Activated CD8-positive, alpha-beta T cell treated with anti-CD3 and anti-CD28 coated beads for 36 hours (primary cell): ENCODE measurements around the gene AIFM3. TPM values are rescaled to one million over a fixed set of nuclear protein-coding genes. Genes with fewer than 3 reads are reported as not detected.
A peak's percentile ranks its signal among the peaks of the same experiment; 100 is the strongest.

Experiments used
- ATAC-seq: fragments of 200-7000 bp; cut with Tn5 transposase; one replicate; pipeline ENCODE4 v1.10.0; 2021; ENCODE audit warnings: mild to moderate bottlenecking, moderate library complexity
- CTCF ChIA-PET: fragments of 350-600 bp; sonication (Branson Sonifier 250); formaldehyde crosslinking; loops from one replicate; lab custom pipeline; 2021; ENCODE audit warnings: antibody characterized with exemption; lab: Charles Lee
- POLR2A ChIA-PET: fragments of 350-600 bp; sonication (Branson Sonifier 250); formaldehyde crosslinking; loops from one replicate; lab custom pipeline; 2021; ENCODE audit warnings: antibody characterized with exemption; lab: Charles Lee
- DNase-seq: peaks from one replicate; pipeline ENCODE4 v3.0.0-alpha.2; 2020
- H3K27ac Mint-ChIP-seq: one replicate; pipeline ENCODE4 v1.8.0; 2021; ENCODE audit warnings: mild to moderate bottlenecking, mixed read lengths
- H3K27me3 Mint-ChIP-seq: one replicate; pipeline ENCODE4 v1.8.0; 2021; ENCODE audit warnings: mixed read lengths
- H3K36me3 Mint-ChIP-seq: one replicate; pipeline ENCODE4 v1.8.0; 2021; ENCODE audit warnings: low read depth, mixed read lengths
- H3K4me1 Mint-ChIP-seq: one replicate; pipeline ENCODE4 v1.8.0; 2021; ENCODE audit warnings: low read depth, mixed read lengths
- H3K4me3 Mint-ChIP-seq: one replicate; pipeline ENCODE4 v1.8.0; 2021; ENCODE audit warnings: mild to moderate bottlenecking, moderate library complexity, mixed read lengths
- H3K9me3 Mint-ChIP-seq: one replicate; pipeline ENCODE4 v1.8.0; 2021; ENCODE audit warnings: mixed read lengths
- intact Hi-C: fragments of 100-400 bp; cut with micrococcal nuclease; formaldehyde crosslinking; loops from one replicate; pipeline ENCODE4 v1.10.0; 2022
- total RNA-seq, 2 experiments: library from RNA; stranded (reverse); gene quantifications; one replicate each; pipeline ENCODE4 v1.2.3, GENCODE V29; 2021
- TF ChIP-seq, protein P1 (sequence below): fragments of 200-600 bp; IDR thresholded peaks from one replicate; pipeline ENCODE4 v1.8.0; 2022; ENCODE audit warnings: antibody characterized with exemption, mild to moderate bottlenecking

Gene AIFM3
- total RNA-seq, 2 experiments from 2014 or later, result 0.25 to 0.40 TPM

DNA sequence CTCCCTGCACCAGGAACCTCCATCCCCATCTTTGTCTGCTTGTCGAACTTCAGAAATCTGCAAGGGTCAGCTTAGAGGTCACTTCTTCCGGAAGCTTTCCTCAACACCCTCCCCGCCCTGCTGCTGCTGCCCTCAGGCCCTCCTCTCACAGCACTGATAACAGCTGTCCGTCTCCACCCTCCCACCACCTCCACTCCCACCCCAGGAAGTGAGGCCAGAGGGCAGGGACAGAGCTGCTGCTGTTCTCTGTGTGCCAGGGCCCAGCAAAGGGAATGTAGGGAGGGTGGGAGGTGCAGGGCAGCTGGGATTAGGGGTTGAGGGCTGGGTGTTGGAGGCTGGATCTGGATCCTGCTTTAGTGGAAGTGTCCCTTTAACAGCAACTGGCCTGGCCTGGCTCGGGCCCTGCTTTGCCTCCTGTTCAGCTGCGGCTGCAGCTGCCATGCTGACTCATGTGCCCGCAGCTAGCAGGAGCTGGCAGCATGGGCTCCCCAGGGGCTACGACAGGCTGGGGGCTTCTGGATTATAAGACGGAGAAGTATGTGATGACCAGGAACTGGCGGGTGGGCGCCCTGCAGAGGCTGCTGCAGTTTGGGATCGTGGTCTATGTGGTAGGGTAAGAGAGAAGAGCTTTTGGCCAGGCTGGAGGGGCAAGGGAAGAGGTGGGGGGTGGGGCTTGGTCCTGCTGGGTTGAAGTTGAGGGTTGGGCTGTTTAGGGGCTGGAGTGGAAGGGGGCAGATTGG, 47.8 kb downstream of the AIFM3 start, which contains the start of gene P2RX6:
Gene P2RX6 (plus strand): TSS at position 440 of the 740 bp plus-strand sequence. CDS start 10 bp downstream, at position 450.
- H3K4me1 Mint-ChIP-seq, result peaks cover 19% of the 10 kb centered on the region
- peak within 1 kb of the TSS; percentile 75 for H3K27ac Mint-ChIP-seq
- intact Hi-C loops, result no loop called here
- TF ChIP-seq, protein P1, sequence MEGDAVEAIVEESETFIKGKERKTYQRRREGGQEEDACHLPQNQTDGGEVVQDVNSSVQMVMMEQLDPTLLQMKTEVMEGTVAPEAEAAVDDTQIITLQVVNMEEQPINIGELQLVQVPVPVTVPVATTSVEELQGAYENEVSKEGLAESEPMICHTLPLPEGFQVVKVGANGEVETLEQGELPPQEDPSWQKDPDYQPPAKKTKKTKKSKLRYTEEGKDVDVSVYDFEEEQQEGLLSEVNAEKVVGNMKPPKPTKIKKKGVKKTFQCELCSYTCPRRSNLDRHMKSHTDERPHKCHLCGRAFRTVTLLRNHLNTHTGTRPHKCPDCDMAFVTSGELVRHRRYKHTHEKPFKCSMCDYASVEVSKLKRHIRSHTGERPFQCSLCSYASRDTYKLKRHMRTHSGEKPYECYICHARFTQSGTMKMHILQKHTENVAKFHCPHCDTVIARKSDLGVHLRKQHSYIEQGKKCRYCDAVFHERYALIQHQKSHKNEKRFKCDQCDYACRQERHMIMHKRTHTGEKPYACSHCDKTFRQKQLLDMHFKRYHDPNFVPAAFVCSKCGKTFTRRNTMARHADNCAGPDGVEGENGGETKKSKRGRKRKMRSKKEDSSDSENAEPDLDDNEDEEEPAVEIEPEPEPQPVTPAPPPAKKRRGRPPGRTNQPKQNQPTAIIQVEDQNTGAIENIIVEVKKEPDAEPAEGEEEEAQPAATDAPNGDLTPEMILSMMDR, result no peak
- POLR2A ChIA-PET, result interaction anchor here (0.8 to 1.3 kb wide), 3 partner anchors 15 to 33 kb away, joined by 3 to 4 read pairs (median 3); no protein-coding TSS in a partner anchor
- peak within 1 kb of the TSS; percentile 73 for H3K4me3 Mint-ChIP-seq
- CTCF ChIA-PET, result interaction anchor here (1.3 kb wide), 1 partner anchor 12 kb away, joined by 4 read pairs; no protein-coding TSS in a partner anchor
- DNase-seq (no peak), ATAC-seq (no peak)
- H3K36me3 Mint-ChIP-seq, result no peaks in the 10 kb centered on the region
- no peaks in the 10 kb centered on the region for H3K27me3 Mint-ChIP-seq
- no peaks in the 10 kb centered on the region for H3K9me3 Mint-ChIP-seq

DNA sequence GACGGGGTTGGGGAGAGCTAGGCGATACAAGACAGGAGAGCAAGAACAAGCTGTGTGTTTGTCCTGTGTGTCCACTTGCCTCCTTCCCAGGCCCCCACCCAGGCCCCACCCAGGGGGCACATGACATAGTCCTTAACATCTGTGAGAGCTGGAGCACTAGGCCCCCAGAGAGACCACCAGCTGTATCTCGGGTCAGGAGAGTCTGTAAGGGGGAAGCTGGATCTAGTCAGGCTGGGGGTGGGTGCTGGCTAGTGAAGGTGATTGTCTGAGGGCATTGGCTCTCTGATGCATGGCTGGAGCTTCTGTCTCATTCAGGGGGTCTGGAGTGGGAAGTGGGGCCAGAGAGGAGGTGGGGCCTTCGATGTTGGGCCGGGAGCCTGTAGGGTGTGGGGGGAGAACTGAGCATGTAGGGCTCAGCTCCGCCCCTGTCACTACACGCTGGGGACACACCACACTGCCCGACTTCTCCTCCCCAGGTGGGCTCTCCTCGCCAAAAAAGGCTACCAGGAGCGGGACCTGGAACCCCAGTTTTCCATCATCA, 48.5 kb downstream of the AIFM3 start:
- DNase-seq, result no peak
- ChIA-PET CTCF (interaction anchor here (1.3 kb wide), 1 partner anchor 12 kb away, joined by 4 read pairs; no protein-coding TSS in a partner anchor), POLR2A (interaction anchor here (0.8 to 1.3 kb wide), 3 partner anchors 14 to 28 kb away, joined by 3 read pairs; partner anchors contain the start of gene THAP7)
- intact Hi-C loops, result no loop called here
- Mint-ChIP-seq H3K36me3 (no peaks in the 10 kb centered on the region), H3K4me3 (no peak overlapping the region), H3K27ac (no peak overlapping the region), H3K4me1 (peaks cover 19% of the 10 kb centered on the region), H3K27me3 (no peaks in the 10 kb centered on the region), H3K9me3 (no peaks in the 10 kb centered on the region)
- ATAC-seq, result no peak
- TF ChIP-seq, protein P1, result no peak

DNA sequence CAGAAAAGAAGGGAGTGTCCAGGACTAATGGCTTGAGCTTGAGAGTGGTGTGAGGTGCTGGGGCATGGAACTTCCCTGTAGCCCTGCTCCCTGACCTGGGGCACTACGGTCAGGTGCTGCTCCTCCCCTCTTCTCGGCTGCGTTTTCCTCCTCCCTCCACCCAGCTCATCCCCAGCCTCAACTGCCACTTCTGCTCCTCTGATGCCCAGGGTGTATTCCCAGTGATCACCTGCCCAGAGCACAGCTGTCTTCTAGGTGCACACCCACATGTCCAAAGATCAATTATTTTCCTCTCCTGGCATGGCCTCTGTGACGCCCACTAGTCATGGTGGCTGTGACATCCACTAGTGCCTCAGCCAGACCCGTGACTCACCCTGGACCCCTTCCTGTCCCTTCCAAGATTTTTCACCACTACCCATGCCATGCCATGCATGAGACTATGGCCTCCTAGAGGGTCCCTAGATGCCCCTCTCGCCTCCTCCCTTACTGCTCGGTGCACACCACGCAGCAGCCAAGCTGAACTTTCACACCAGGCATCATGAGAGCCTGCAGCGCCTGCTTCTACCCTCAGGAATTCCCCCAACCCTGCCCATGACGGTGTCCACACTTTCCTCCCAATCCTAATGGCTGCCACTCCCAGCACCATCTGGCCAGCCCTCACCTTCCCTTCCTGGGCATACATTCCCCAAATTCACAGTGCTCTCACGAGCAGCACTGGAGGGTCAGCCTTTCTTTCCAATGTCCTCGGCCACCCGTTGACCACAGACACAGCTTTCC, 49.8 kb downstream of the AIFM3 start:
- H3K4me3 Mint-ChIP-seq, result no peak overlapping the region
- CTCF ChIA-PET, result no interaction called here
- peaks cover 19% of the 10 kb centered on the region for H3K4me1 Mint-ChIP-seq
- intact Hi-C loops, result no loop called here
- H3K9me3 Mint-ChIP-seq, result no peaks in the 10 kb centered on the region
- H3K27ac Mint-ChIP-seq, result no peak overlapping the region
- no peaks in the 10 kb centered on the region for H3K36me3 Mint-ChIP-seq
- TF ChIP-seq, protein P1, result no peak
- no peak for DNase-seq
- ATAC-seq, result no peak
- H3K27me3 Mint-ChIP-seq, result no peaks in the 10 kb centered on the region
- POLR2A ChIA-PET, result no interaction called here

DNA sequence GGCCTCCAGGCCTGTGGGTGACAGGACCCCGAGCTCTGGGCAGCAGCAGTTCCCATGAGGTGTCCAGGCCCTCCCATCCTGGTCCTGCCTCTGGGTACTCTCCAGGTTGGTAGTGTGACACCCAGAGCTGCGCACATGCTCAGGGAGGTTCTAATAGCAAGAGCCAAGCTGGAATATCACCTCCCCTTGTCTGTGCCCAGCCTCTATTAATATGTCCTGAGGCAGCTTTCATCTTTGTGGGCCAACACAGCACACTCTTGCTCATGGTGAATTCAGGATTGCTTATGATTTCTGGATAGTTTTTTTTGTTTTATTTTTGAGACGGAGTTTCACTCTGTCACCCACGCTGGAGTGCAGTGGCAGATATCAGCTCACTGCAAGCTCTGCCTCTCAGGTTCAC, 51.3 kb downstream of the AIFM3 start:
- POLR2A ChIA-PET, result interaction anchor here (1.5 kb wide), 1 partner anchor 9 kb away, joined by 4 read pairs; no protein-coding TSS in a partner anchor
- ATAC-seq (no peak), DNase-seq (no peak)
- Mint-ChIP-seq H3K9me3 (no peaks in the 10 kb centered on the region), H3K36me3 (no peaks in the 10 kb centered on the region), H3K4me1 (peaks cover 19% of the 10 kb centered on the region), H3K4me3 (no peak overlapping the region), H3K27me3 (no peaks in the 10 kb centered on the region), H3K27ac (no peak overlapping the region)
- intact Hi-C loops, result no loop called here
- CTCF ChIA-PET, result interaction anchor here (1.4 kb wide), 1 partner anchor 133 kb away, joined by 4 read pairs; no protein-coding TSS in a partner anchor
- TF ChIP-seq, protein P1, result no peak
